GM21367 (cell line): ENCODE data around the gene VMP1.
"Not testable (repeated sequence)": the region's sequence is repeated elsewhere in the genome, so short reads cannot be mapped to it uniquely, and the experiment has no call there.

Experiments
- ATAC-seq: cut with Tn5 transposase; IDR thresholded peaks from one replicate; pipeline ENCODE4 v1.9.1; 2021; ENCODE audit not compliant: unreplicated experiment

Gene VMP1

DNA sequence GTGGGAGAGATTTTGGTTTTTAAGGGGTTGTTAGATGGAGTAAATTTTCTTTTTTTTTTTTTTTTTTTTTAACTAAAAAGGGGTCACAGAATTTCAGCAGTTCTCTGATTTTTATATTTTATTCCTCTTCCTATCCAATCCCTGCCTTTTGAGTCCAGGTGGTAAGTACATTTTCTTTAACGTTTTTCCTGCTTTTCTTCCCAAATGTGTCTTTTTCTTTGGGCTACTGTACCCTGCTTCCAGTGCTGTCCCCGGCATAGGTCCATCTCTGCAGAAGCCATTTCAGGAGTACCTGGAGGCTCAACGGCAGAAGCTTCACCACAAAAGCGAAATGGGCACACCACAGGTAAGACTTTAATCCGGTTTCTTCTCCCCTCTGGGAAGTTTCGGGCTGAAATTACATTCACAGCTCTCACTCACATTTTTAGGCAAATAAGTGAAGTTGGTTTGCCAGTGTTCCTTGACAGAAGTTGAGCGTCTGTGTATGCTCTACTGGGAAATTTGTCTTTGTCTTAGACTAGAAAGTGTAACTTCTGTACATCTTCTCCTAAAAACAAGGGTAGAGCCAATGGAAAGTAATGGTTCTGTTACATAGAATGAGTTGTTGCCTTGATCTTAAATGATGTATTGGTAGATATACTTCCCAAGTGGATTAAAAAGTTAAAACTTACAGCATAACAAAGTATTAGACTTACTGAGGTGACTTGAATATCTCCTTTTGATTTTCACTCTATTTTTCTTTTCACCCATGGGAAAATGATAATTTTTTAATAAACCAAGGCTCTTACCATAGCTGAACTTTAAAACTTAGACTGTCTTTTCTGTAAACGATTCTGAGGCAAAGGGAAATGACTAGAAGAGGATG lies 130.8 kb downstream of the VMP1 start:
- no peak for ATAC-seq

DNA sequence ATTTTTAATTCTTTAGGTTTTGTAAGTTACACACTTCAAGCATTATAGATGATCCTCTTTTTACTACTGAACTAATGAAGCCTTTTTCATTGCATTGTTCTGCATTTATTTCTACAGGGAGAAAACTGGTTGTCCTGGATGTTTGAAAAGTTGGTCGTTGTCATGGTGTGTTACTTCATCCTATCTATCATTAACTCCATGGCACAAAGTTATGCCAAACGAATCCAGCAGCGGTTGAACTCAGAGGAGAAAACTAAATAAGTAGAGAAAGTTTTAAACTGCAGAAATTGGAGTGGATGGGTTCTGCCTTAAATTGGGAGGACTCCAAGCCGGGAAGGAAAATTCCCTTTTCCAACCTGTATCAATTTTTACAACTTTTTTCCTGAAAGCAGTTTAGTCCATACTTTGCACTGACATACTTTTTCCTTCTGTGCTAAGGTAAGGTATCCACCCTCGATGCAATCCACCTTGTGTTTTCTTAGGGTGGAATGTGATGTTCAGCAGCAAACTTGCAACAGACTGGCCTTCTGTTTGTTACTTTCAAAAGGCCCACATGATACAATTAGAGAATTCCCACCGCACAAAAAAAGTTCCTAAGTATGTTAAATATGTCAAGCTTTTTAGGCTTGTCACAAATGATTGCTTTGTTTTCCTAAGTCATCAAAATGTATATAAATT lies 132.3 kb downstream of the VMP1 start:
- no peak for ATAC-seq

DNA sequence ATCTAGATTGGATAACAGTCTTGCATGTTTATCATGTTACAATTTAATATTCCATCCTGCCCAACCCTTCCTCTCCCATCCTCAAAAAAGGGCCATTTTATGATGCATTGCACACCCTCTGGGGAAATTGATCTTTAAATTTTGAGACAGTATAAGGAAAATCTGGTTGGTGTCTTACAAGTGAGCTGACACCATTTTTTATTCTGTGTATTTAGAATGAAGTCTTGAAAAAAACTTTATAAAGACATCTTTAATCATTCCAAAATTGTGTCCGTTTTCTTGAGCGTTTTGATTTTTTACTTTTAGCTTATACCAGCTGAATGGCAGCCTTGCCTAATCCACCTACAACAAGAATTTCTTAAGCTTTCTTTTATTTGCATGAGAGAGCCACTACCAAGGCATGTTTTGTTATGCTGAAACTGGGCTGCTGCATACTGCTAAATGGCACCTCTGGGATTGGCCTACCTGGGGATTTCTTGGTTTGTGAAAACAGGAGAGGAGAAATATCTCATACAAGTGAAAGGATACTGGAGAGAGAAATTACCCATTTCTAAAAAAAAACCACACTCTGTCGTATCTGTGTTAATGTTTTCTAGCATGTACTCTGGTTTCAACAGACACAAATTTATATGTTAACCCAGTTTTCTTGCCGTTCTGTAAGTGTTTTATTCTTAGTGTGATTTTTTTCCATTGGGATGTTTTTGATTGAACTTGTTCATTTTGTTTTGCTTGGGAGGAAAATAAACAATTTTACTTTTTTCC lies 133.1 kb downstream of the VMP1 start:
- no peak for ATAC-seq

DNA sequence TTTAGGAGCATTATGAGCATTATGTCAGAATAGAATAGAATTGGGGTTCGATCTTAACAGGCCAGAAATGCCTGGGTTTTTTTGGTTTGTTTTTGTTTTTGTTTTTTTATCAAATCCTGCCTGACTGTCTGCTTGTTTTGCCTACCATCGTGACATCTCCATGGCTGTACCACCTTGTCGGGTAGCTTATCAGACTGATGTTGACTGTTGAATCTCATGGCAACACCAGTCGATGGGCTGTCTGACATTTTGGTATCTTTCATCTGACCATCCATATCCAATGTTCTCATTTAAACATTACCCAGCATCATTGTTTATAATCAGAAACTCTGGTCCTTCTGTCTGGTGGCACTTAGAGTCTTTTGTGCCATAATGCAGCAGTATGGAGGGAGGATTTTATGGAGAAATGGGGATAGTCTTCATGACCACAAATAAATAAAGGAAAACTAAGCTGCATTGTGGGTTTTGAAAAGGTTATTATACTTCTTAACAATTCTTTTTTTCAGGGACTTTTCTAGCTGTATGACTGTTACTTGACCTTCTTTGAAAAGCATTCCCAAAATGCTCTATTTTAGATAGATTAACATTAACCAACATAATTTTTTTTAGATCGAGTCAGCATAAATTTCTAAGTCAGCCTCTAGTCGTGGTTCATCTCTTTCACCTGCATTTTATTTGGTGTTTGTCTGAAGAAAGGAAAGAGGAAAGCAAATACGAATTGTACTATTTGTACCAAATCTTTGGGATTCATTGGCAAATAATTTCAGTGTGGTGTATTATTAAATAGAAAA lies 133.8 kb downstream of the VMP1 start:
- not testable (repeated sequence) for ATAC-seq

DNA sequence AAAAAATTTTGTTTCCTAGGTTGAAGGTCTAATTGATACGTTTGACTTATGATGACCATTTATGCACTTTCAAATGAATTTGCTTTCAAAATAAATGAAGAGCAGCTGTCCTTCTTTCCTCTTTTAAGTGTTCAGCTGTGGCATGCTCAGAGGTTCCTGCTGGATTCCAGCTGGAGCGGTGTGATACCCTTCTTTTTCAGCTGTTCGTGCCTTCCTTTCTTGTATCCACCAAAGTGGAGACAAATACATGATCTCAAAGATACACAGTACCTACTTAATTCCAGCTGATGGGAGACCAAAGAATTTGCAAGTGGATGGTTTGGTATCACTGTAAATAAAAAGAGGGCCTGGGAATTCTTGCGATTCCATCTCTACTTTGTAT lies 134.4 kb downstream of the VMP1 start:
- ATAC-seq: not testable (repeated sequence)

DNA sequence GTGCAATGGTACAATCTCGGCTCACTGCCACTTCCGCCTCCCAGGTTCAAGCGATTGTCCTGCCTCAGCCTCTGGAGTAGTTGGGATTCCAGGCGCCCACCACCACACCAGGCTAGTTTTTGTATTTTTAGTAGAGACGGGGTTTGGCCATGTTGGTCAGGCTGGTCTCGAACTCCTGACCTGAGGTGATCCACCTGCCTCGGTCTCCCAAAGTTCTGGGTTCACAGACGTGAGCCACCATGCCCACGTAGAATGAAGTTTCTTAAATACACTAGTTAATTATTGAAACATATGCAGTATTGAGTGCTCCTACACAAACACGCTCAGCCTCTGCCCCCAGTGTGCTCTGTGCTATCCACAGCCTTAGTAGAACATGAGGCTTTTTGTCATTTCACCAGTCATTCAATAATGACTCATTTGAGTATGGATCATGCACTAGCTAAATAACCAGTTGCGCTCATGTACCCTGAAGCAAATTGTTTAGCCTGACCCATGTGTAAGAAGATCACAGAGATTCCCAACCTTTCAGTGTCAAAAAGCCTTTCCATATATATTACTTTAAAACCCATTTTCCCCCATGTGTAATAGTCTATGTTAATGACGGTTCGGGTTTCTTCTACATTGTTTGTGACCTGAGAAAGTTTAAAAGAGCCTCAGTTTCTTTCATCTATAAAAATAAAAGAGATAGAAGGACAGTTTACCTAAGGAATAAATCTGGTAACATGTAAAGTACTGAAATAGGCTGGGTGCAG lies 135.6 kb downstream of the VMP1 start:
- peak; percentile 22 for ATAC-seq

DNA sequence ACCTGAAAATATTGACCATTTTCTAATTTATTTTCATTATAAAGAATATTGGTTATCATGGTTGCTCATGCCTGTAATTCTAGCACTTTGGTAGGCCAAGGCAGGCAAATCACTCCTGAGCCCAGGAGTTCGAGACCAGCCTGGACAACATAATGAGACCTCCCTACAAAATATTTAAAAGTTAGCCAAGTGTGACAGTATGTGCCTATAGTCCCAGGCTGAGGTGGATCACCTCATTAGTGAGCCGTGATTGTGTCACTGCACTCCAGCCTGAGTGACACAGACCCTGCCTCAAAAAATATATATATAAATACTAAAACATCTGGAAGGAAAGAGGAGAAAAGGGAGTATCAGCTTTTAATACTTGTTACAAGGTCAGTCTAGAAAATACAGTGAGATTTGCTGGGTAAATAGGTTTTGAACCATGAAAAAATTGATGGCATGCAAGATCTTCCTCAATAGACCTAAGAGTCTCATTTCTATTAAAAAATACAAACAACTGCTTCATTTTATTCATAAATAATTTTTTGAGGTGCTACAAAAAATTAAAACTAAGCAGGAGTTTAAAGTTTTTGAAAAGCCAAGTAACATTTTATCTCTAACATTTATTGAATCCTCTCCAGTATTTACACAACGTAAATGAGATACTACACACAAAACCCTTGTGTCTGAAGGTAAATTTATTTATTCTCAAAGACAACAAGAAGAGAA lies 137.6 kb downstream of the VMP1 start:
- ATAC-seq: no peak

DNA sequence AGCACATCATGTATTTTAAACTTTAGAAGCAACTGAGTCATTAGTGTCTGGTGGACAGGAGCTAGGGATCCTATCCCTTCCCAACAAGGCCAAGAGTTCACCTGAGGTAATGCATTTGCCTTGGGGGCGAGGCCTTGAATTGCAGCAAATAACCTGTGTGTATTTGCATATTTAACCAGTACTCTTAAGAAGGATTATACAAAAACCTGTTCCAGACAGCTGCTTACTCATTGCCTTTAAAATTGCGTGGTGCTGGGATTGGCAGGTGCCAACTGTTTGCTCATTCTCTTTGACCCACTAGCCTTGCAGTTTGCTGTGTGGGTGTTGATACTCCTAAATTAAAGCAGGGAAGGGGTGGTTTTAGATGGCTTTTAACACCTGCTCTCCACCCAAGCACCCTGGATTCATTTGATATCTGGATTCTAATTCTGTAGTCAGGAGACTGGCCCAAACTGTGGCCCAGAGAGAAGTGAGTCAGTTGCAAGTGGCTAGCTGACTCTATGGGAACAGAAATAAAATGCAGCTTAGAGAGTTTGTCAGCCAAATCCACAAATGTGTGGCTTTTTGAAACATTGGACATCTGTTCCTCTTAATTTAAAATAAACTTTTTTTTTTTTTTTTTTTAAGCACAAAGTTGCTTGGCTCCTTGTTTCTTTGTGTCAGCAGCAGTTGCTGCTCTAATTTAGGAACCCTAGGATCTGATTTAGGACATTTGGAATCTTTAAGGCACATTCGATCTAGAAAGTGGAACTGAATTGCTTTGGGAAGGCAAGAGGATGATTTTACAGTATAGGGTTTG lies 138.3 kb downstream of the VMP1 start:
- no peak for ATAC-seq

DNA sequence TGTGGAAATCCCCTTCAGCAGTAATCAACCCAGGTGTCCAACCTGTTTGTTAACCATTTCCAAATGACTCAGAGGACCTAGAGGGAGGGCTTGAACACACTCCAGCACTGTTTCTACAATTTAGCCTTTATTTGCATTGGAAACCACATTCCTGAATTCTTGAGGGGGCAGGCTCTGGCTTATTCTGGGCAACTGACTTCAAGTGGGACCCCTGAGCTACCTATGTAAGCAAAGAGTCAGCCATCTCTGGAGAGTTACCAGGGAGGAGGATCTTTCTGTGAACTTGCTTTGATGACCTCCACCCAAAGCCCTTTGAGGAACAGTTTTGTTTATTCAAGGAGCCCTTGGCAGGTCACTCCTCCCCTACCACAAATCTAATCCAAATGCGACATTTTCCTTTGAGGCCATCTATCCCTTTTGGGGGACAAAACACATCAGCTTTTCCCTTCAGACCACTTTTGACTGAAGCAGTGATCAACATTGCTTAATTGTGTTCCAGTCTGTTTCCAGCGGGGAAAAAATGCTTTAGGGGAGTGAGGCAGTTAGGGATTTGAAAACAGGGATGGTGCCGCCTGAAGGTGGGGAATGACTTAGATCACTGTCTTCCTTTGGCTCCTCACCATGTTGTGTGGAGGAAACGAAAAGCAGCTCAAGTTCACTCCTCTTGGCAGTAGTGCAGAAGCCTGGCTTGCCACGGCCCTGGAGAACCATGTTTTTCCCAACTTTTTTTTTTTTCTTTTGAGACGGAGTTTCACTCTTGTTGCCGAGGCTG lies 139.1 kb downstream of the VMP1 start:
- ATAC-seq: peak; percentile 33

DNA sequence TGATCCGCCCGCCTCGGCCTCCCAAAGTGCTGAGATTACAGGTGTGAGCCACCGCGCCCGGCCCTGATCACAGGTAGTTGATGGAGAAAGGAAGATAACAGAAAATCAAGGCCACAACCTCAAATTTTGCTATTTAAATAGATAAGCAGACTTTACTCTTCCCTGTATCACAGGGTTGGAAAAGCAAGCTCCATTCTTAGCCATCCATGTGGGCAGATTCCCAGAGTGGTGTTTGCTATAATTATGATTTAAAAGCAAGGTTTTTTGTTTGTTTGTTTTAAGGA lies 140.9 kb downstream of the VMP1 start:
- no peak for ATAC-seq

DNA sequence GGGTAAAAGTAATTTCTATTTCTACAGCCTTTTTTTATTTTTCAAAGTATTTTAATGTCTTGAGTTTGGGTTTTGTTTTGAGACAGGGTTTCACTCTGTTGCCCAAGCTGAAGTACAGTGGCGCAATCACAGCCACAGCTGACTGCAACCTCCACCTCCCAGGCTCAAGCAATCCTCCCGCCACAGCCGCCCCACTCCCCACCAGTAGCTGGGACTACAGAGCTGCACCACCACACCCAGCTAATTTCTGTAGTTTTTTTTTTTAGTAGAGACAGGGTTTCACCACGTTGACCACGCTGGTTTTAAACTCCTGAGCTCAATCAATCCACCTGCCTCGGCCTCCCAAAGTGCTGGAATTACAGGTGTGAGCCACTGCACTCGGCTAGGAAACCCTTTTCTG lies 141.3 kb downstream of the VMP1 start:
- ATAC-seq: no peak

DNA sequence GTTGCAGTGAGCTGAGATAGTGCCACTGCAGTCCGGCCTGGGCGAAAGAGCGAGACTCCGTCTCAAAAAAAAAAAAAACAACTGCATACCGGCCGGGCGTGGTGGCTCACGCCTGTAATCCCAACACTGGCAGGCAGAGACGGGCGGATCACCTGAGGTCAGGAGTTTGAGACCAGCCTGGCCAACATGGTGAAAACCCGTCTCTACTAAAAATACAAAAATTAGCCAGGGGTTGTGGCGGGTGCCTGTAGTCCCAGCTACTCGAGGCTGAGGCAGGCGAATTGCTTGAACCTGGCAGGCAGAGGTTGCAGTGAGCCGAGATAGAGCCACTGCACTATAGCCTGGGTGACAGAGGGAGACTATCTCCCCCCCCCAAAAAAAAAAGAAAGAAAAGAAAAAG lies 142.9 kb downstream of the VMP1 start:
- not testable (repeated sequence) for ATAC-seq

DNA sequence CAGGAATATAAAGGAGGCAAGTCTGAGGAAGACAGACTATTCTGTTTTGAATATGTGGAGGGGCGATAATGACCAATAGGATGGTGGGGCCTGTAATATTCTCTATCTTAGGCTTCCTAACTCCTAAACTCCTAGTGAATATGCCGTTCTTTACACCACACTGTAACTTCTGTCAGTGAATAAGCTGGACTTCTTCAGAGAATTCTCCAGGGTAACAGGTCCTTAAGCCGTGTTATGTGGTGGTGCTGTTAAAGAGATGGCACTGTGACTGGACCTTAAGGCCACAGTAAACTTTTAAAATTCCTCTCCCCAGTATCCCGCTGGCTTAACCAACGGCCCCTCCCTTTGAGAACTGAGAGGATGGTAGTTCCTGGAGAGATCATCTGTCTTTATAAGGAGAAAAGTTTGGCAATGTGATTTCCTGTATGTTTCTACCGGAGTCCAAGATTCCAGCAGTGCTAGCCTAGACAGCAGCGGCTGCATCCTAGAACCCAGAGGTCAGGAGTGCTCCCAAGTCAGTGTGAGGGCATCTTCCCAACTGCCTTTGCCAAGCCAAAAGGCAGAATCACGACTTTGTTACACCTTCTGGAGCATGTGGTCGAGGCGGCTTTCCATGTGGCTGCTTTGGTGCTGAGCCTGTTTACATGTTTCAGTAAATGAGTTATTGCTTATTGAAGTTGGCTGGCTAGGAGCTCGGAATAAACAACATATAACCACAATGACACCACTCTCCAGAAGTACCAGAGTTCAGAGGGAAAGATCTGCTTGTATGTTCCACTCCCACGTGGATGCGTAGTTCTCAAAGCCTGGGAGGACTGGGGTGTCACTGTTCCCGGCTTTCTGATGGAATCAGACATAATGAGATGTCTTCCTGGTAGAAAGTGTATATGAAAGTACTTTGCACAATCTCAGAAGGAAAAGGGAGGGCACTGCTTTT lies 144.3 kb downstream of the VMP1 start:
- no peak for ATAC-seq

DNA sequence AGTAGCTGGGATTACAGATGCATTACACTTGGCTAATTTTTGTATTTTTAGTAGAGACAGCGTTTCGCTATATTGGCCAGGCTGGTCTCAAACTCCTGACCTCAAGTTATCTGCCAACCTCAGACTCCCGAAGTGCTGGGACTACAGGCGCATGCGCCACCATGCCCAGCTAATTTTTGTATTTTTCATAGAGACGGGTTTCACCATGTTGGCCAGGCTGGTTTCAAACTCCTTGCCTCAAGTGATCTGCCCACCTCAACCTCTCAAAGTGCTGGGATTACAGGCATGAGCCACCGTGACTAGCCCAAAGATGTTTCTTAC lies 145.4 kb downstream of the VMP1 start:
- ATAC-seq: not testable (repeated sequence)

DNA sequence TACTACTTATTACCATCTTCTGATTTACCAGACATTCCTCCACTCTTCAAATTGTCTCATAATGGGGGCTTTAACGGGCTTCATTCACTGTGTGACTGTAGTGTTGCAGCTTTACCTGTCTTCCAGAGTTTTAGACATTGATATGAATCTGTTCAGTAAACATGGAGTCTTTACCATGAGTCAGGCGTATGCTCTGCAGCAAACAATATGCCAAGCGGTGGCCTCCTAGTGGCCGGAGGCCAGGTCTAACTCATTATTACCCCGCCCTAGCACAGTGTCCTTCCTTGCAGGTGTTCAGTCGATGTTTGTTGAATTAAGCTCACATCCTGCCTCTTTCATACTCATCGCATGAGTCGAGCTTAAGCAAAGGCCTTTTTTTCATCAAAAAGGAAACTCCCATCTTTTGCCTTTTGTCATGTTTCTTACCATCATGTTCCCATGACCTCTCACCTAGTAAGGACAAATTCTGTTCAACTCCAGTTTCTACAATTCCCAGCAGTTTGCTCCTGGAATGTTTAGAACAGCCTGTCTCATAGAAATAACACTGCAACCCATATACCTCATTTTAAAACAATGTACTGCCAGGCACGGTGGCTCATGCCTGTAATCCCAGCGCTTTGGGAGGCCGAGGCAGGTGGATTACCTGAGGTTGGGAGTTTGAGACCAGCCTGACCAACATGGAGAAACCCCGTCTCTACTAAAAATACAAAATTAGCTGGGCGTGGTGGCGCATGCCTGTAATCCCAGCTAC lies 145.9 kb downstream of the VMP1 start:
- ATAC-seq: no peak

DNA sequence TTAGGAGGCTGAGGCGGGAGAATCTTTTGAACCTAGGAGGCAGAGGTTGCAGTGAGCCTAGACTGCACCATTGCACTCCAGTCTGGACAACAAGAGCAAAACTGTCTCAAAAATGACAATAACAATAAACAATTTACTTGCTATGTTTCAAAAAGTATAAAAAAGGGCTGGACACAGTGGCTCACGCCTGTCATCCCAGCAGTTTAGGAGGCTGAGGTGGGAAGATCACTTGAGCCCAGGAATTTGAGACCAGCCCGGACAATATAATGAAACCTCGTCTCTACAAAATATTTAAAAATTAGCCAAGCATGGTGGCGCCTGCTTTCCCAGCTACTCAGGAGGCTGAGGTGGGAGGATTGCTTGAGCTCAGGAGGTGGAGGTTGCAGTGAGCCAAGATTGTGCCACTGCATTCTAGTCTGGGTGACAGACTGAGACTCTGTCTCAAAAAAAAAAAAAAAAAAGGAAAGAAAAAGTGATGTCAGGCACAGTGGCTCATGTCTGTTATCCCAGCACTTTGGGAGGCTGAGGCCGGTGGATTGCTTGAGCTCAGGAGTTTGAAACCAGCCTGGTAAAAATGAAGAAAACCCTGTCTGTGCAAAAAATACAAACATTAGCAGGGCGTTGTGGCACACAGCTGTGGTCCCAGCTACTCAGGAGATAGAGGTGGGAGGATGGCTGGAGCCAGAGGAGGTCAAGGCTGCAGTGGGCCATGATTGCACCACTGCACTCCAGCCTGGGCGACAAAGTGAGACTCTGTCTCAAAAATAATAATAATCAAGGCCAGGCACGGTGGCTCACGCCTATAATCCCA lies 146.7 kb downstream of the VMP1 start:
- ATAC-seq: not testable (repeated sequence)
